ENCODE measurements around the gene NEK10.

NEK10 gene

GRCh38 chr3:27146786-27147185, 222.4 kb downstream of the NEK10 start:
- in situ Hi-C loops (cut with HindIII; ENCODE audit: low pct_ligation_motif_present, low pct_unique_long_range_greater_than_20kb, low sequenced_read_pairs): no loop called here
- DNase-seq: no peak

GRCh38 chr3:27145719-27146118, 223.5 kb downstream of the NEK10 start:
- in situ Hi-C loops (cut with HindIII; ENCODE audit: low pct_ligation_motif_present, low pct_unique_long_range_greater_than_20kb, low sequenced_read_pairs): no loop called here
- no peak for DNase-seq

- in situ Hi-C loops (cut with HindIII; ENCODE audit: low pct_ligation_motif_present, low pct_unique_long_range_greater_than_20kb, low sequenced_read_pairs): no loop called here
Measured at GRCh38 chr3:27141668-27142067, 227.5 kb downstream of the NEK10 start.

GRCh38 chr3:27138562-27138961, 230.6 kb downstream of the NEK10 start:
- in situ Hi-C loops (cut with HindIII; ENCODE audit: low pct_ligation_motif_present, low pct_unique_long_range_greater_than_20kb, low sequenced_read_pairs): no loop called here
- no peak for DNase-seq

More at GRCh38 chr3:27141668-27142067, 227.5 kb downstream of the NEK10 start:
- no peak for DNase-seq

GRCh38 chr3:27138005-27138404, 231.2 kb downstream of the NEK10 start:
- DNase-seq: no peak
- in situ Hi-C loops (cut with HindIII; ENCODE audit: low pct_ligation_motif_present, low pct_unique_long_range_greater_than_20kb, low sequenced_read_pairs): no loop called here

- peak; percentile 51 for DNase-seq
- in situ Hi-C loops (cut with HindIII; ENCODE audit: low pct_ligation_motif_present, low pct_unique_long_range_greater_than_20kb, low sequenced_read_pairs): no loop called here
Measured at GRCh38 chr3:27134171-27134796, 234.9 kb downstream of the NEK10 start.

- DNase-seq: no peak
- in situ Hi-C loops (cut with HindIII; ENCODE audit: low pct_ligation_motif_present, low pct_unique_long_range_greater_than_20kb, low sequenced_read_pairs): no loop called here
Measured at GRCh38 chr3:27133060-27133459, 236.1 kb downstream of the NEK10 start.

GRCh38 chr3:27130796-27131195, 238.4 kb downstream of the NEK10 start:
- DNase-seq: no peak
- in situ Hi-C loops (cut with HindIII; ENCODE audit: low pct_ligation_motif_present, low pct_unique_long_range_greater_than_20kb, low sequenced_read_pairs): no loop called here

GRCh38 chr3:27127879-27128278, 241.3 kb downstream of the NEK10 start:
- in situ Hi-C loops (cut with HindIII; ENCODE audit: low pct_ligation_motif_present, low pct_unique_long_range_greater_than_20kb, low sequenced_read_pairs): no loop called here
- no peak for DNase-seq

- in situ Hi-C loops (cut with HindIII; ENCODE audit: low pct_ligation_motif_present, low pct_unique_long_range_greater_than_20kb, low sequenced_read_pairs): no loop called here
Measured at GRCh38 chr3:27127195-27127594, 242.0 kb downstream of the NEK10 start.

GRCh38 chr3:27125821-27126501, 243.2 kb downstream of the NEK10 start:
- in situ Hi-C loops (cut with HindIII; ENCODE audit: low pct_ligation_motif_present, low pct_unique_long_range_greater_than_20kb, low sequenced_read_pairs): no loop called here
- DNase-seq: no peak

More at GRCh38 chr3:27127195-27127594, 242.0 kb downstream of the NEK10 start:
- DNase-seq: no peak

- no peak for DNase-seq
- in situ Hi-C loops (cut with HindIII; ENCODE audit: low pct_ligation_motif_present, low pct_unique_long_range_greater_than_20kb, low sequenced_read_pairs): no loop called here
Measured at GRCh38 chr3:27119639-27120038, 249.5 kb downstream of the NEK10 start.

GRCh38 chr3:27115352-27115751, 253.8 kb downstream of the NEK10 start:
- in situ Hi-C loops (cut with HindIII; ENCODE audit: low pct_ligation_motif_present, low pct_unique_long_range_greater_than_20kb, low sequenced_read_pairs): no loop called here

GRCh38 chr3:27114684-27115083, 254.5 kb downstream of the NEK10 start:
- no peak for DNase-seq

More at GRCh38 chr3:27115352-27115751, 253.8 kb downstream of the NEK10 start:
- no peak for DNase-seq

GRCh38 chr3:27114129-27114528, 255.1 kb downstream of the NEK10 start:
- in situ Hi-C loops (cut with HindIII; ENCODE audit: low pct_ligation_motif_present, low pct_unique_long_range_greater_than_20kb, low sequenced_read_pairs): no loop called here
- DNase-seq: no peak

More at GRCh38 chr3:27114684-27115083, 254.5 kb downstream of the NEK10 start:
- in situ Hi-C loops (cut with HindIII; ENCODE audit: low pct_ligation_motif_present, low pct_unique_long_range_greater_than_20kb, low sequenced_read_pairs): no loop called here

GRCh38 chr3:27110020-27110419, 259.2 kb downstream of the NEK10 start:
- DNase-seq: no peak
- in situ Hi-C loops (cut with HindIII; ENCODE audit: low pct_ligation_motif_present, low pct_unique_long_range_greater_than_20kb, low sequenced_read_pairs): no loop called here

- DNase-seq: no peak
- in situ Hi-C loops (cut with HindIII; ENCODE audit: low pct_ligation_motif_present, low pct_unique_long_range_greater_than_20kb, low sequenced_read_pairs): no loop called here
Measured at GRCh38 chr3:27108322-27108721, 260.9 kb downstream of the NEK10 start.

GRCh38 chr3:27105904-27106303, 263.3 kb downstream of the NEK10 start:
- in situ Hi-C loops (cut with HindIII; ENCODE audit: low pct_ligation_motif_present, low pct_unique_long_range_greater_than_20kb, low sequenced_read_pairs): no loop called here
- no peak for DNase-seq

- DNase-seq: no peak
Measured at GRCh38 chr3:27097182-27097581, 272.0 kb downstream of the NEK10 start.

GRCh38 chr3:27095553-27096222, 273.5 kb downstream of the NEK10 start:
- no peak for DNase-seq
- in situ Hi-C loops (cut with HindIII; ENCODE audit: low pct_ligation_motif_present, low pct_unique_long_range_greater_than_20kb, low sequenced_read_pairs): no loop called here

More at GRCh38 chr3:27097182-27097581, 272.0 kb downstream of the NEK10 start:
- in situ Hi-C loops (cut with HindIII; ENCODE audit: low pct_ligation_motif_present, low pct_unique_long_range_greater_than_20kb, low sequenced_read_pairs): no loop called here

All from ACHN (cell line).